HUES64 (cell line): ENCODE data around the gene ARPIN.
"Not testable (repeated sequence)": the region's sequence is repeated elsewhere in the genome, so short reads cannot be mapped to it uniquely, and the experiment has no call there.

Experiments
- H3K27ac ChIP-seq: 2 replicates; pipeline ENCODE4 v1.7.0; 2013; ENCODE audit warnings: low read depth, low read length, inconsistent platforms
- H3K27me3 ChIP-seq: 2 replicates; pipeline ENCODE4 v1.6.1; 2013; ENCODE audit warnings: mild to moderate bottlenecking, low read length; ENCODE audit not compliant: insufficient read depth
- H3K36me3 ChIP-seq: 2 replicates; pipeline ENCODE4 v1.6.1; 2013; ENCODE audit warnings: mild to moderate bottlenecking, low read length; ENCODE audit not compliant: insufficient read depth
- H3K4me1 ChIP-seq: 2 replicates; pipeline ENCODE4 v1.6.1; 2013; ENCODE audit warnings: mild to moderate bottlenecking, low read length, moderate library complexity; ENCODE audit not compliant: insufficient read depth
- H3K4me3 ChIP-seq: 2 replicates; pipeline ENCODE4 v1.5.1; 2013; ENCODE audit warnings: mild to moderate bottlenecking, low read length, moderate library complexity
- H3K9ac ChIP-seq: 2 replicates; pipeline ENCODE4 v1.6.1; 2013; ENCODE audit warnings: mild to moderate bottlenecking, low read depth, low read length
- H3K9me3 ChIP-seq: 2 replicates; pipeline ENCODE4 v1.6.1; 2013; ENCODE audit warnings: low read depth, low read length; ENCODE audit not compliant: insufficient read depth
- WGBS: fragments of 150-250, 120-280 bp; methylation state at CpG from one replicate; pipeline ENCODE4 v1.1.7; 2013; ENCODE audit warnings: missing lambda C conversion rate; 5-methylcytosine and 5-hydroxymethylcytosine counted together

The ARPIN gene

GRCh38 chr15:89898614-89899294 lies 14.0 kb downstream of the ARPIN start:
- Histone ChIP-seq H3K4me1 (no peaks in the 10 kb centered on the region), H3K9ac (no peak overlapping the region), H3K27me3 (no peaks in the 10 kb centered on the region), H3K9me3 (no peaks in the 10 kb centered on the region), H3K36me3 (0 out of 2 replicates have a peak, but pooled peaks cover 3% of the 10 kb centered on the region), H3K27ac (no peak overlapping the region), H3K4me3 (no peak overlapping the region)
- WGBS, result 79% methylated on average over 7 of the region's 7 CpGs

GRCh38 chr15:89898146-89898545 lies 14.6 kb downstream of the ARPIN start:
- 75% methylated on average over 1 of the region's 2 CpGs for WGBS
- Histone ChIP-seq H3K9ac (no peak overlapping the region), H3K27ac (no peak overlapping the region), H3K36me3 (0 out of 2 replicates have a peak, but pooled peaks cover 3% of the 10 kb centered on the region), H3K9me3 (no peaks in the 10 kb centered on the region), H3K4me1 (no peaks in the 10 kb centered on the region), H3K4me3 (no peak overlapping the region), H3K27me3 (no peaks in the 10 kb centered on the region)

- Histone ChIP-seq H3K27ac (peak within 1 kb of the TSS; percentile 91), H3K4me1 (peaks cover 4% of the 10 kb centered on the region; the same call in 1 of the 2 replicates), H3K4me3 (peak within 1 kb of the TSS; percentile 91), H3K9ac (peak within 1 kb of the TSS; percentile 88), H3K36me3 (peaks cover 3% of the 10 kb centered on the region), H3K9me3 (no peaks in the 10 kb centered on the region), H3K27me3 (no peaks in the 10 kb centered on the region)
- under 1% methylated on average over 62 of the region's 62 CpGs for WGBS
Observed at GRCh38 chr15:89893696-89894447, 18.9 kb downstream of the ARPIN start, which contains the start of gene AP3S2. Gene AP3S2, minus strand, starts transcription at chr15:89893994. Its CDS starts 45 bp downstream, at chr15:89893949.

GRCh38 chr15:89893027-89893426 lies 19.7 kb downstream of the ARPIN start:
- H3K9me3 ChIP-seq, result no peaks in the 10 kb centered on the region
- peak overlapping the region; percentile 88 for H3K9ac ChIP-seq
- H3K36me3 ChIP-seq, result peaks cover 12% of the 10 kb centered on the region
- H3K4me1 ChIP-seq, result peaks cover 4% of the 10 kb centered on the region; the same call in 1 of the 2 replicates
- whole genome bisulfite sequencing, result 75% methylated on average over 5 of the region's 6 CpGs
- H3K4me3 ChIP-seq, result peak overlapping the region; percentile 91
- H3K27me3 ChIP-seq, result no peaks in the 10 kb centered on the region
- no peak overlapping the region for H3K27ac ChIP-seq

- no peak overlapping the region for H3K27ac ChIP-seq
- 87% methylated on average over 4 of the region's 4 CpGs for WGBS
Observed at GRCh38 chr15:89888214-89888804, 24.4 kb downstream of the ARPIN start.

GRCh38 chr15:89885611-89886010 lies 27.1 kb downstream of the ARPIN start:
- H3K9me3 ChIP-seq, result no peaks in the 10 kb centered on the region
- 98% methylated on average over 2 of the region's 2 CpGs for WGBS
- H3K4me1 ChIP-seq, result no peaks in the 10 kb centered on the region
- H3K27me3 ChIP-seq, result no peaks in the 10 kb centered on the region
- H3K36me3 ChIP-seq, result peaks cover 73% of the 10 kb centered on the region
- no peak overlapping the region for H3K27ac ChIP-seq
- H3K4me3 ChIP-seq, result no peak overlapping the region
- H3K9ac ChIP-seq, result no peak overlapping the region

More at GRCh38 chr15:89888214-89888804, 24.4 kb downstream of the ARPIN start:
- Histone ChIP-seq H3K4me1 (peaks cover 4% of the 10 kb centered on the region; the same call in 1 of the 2 replicates), H3K9ac (no peak overlapping the region), H3K4me3 (no peak overlapping the region), H3K27me3 (no peaks in the 10 kb centered on the region), H3K9me3 (no peaks in the 10 kb centered on the region), H3K36me3 (peaks cover 54% of the 10 kb centered on the region)

- not testable (repeated sequence) for H3K4me3 ChIP-seq, H3K27me3 ChIP-seq, H3K4me1 ChIP-seq, H3K27ac ChIP-seq, H3K9me3 ChIP-seq, H3K9ac ChIP-seq
- 100% methylated on average over 2 of the region's 3 CpGs for WGBS
- H3K36me3 ChIP-seq, result peaks cover 74% of the 10 kb centered on the region
Observed at GRCh38 chr15:89885179-89885578, 27.6 kb downstream of the ARPIN start.

GRCh38 chr15:89883518-89883917 lies 29.2 kb downstream of the ARPIN start:
- H3K9me3 ChIP-seq, result no peaks in the 10 kb centered on the region
- no peak overlapping the region for H3K9ac ChIP-seq
- H3K4me3 ChIP-seq, result no peak overlapping the region
- WGBS, result 100% methylated on average over 1 of the region's 1 CpG
- no peak overlapping the region for H3K27ac ChIP-seq
- no peaks in the 10 kb centered on the region for H3K27me3 ChIP-seq
- H3K4me1 ChIP-seq, result no peaks in the 10 kb centered on the region
- peaks cover 73% of the 10 kb centered on the region for H3K36me3 ChIP-seq

- Histone ChIP-seq H3K4me3 (no peak overlapping the region), H3K9ac (no peak overlapping the region), H3K9me3 (no peaks in the 10 kb centered on the region), H3K4me1 (no peaks in the 10 kb centered on the region), H3K36me3 (peaks cover 64% of the 10 kb centered on the region), H3K27ac (no peak overlapping the region), H3K27me3 (no peaks in the 10 kb centered on the region)
- WGBS, result 85% methylated on average over 1 of the region's 1 CpG
Observed at GRCh38 chr15:89880727-89881126, 32.0 kb downstream of the ARPIN start.

GRCh38 chr15:89878323-89878722 lies 34.4 kb downstream of the ARPIN start:
- Histone ChIP-seq H3K27me3 (no peaks in the 10 kb centered on the region), H3K4me3 (no peak overlapping the region), H3K4me1 (no peaks in the 10 kb centered on the region), H3K27ac (no peak overlapping the region), H3K36me3 (peaks cover 58% of the 10 kb centered on the region), H3K9me3 (no peaks in the 10 kb centered on the region), H3K9ac (no peak overlapping the region)
- 91% methylated on average over 3 of the region's 3 CpGs for WGBS

- 84% methylated on average over 2 of the region's 2 CpGs for WGBS
- Histone ChIP-seq H3K27ac (no peak overlapping the region), H3K27me3 (no peaks in the 10 kb centered on the region), H3K9me3 (no peaks in the 10 kb centered on the region), H3K4me3 (no peak overlapping the region), H3K4me1 (no peaks in the 10 kb centered on the region), H3K9ac (no peak overlapping the region), H3K36me3 (peaks cover 56% of the 10 kb centered on the region)
Observed at GRCh38 chr15:89877083-89877425, 35.7 kb downstream of the ARPIN start.
